GM18907 (cell line): Measurements from ENCODE around the gene TSC2.
"Not testable (repeated sequence)": the region's sequence is repeated elsewhere in the genome, so short reads cannot be mapped to it uniquely, and the experiment has no call there.

ENCODE experiments used
- ATAC-seq: cut with Tn5 transposase; IDR thresholded peaks from one replicate; pipeline ENCODE4 v1.9.1; 2021; ENCODE audit warnings: mild to moderate bottlenecking, moderate library complexity; ENCODE audit not compliant: unreplicated experiment

TSC2 gene

DNA sequence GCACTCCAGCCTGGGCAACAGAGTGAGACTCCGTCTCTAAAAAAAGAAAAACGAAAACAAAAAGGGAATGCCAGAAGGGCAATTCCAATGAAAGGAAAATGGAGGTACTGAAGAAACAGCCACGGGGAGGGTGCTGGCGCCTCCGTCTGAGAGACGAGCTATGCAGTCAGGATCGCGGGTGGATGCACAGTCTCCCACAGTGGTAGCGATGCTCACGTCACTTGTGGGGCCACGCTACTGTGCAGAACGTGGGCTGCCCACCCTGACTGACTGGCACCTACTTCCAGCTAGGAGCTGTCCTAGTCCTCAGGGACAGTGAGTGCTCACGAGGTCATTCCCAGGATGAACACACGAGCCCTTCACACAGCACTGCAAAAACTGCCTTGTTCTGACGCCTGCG is 53.8 kb downstream of the TSC2 start:
- ATAC-seq: not testable (repeated sequence)

- no peak for ATAC-seq
These were observed 54.7 kb downstream of the TSC2 start for GRCh38 chr16:2102471-2102870.

GRCh38 chr16:2104464-2104863 is 56.7 kb downstream of the TSC2 start:
- not testable (repeated sequence) for ATAC-seq

DNA sequence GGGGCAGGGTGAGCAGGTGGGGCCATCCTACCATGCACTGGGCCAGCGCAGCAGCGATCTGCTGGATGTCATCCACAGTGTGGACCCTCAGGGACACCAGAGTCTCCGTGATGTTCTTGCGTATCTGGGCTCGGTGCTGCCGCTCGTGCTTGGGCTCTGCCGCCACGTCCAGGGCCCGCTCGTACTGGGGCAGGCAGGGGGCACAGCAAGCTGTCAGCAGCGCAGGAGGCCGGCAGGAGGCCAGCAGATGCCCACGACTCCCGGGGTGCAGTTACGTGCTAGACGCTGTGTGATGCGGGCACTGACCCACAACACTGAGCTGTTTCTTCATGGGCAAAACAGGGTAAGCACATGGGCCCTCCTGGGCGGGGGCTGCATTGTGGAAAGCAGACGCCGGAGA is 57.5 kb downstream of the TSC2 start:
- not testable (repeated sequence) for ATAC-seq

DNA sequence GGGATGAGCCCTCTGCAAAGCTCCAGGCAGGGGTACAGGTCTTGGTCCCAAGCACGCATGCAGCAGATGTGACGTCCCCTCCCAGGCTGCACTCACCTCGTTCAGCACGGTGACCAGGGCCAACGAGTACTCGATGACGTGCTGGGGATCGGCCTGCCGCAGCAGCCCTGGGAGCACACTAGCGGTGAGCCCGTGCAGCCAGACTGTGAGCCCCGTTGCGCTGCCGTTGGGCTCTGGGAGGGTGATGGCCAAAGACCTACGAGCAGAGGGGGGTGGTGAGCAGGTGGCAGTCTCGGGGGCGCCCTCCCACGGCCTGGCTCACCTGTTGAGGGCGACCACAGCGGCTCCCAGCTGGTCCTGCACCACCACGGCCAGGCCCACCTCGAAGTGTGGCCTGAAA is 58.0 kb downstream of the TSC2 start:
- ATAC-seq: not testable (repeated sequence)

DNA sequence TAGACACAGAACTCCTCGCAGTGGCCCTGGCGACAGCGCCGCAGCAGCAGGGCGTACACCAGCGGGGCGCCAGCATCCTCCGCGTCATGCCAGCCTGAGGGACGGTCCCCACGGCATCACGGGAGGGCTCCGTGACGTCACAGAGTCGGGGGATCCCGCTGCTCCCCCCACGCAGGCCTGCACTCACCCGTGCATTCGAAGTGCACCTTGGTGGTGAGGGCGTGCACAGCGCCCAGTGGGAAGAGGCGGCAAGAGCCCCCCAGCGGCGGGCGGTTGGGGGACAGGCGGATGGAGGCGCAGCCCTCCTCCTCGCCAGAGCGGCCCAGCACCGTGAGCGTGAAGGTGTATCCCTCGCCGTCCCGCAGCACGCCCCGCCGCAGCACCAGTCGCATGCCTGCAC is 58.4 kb downstream of the TSC2 start:
- not testable (repeated sequence) for ATAC-seq

- ATAC-seq: not testable (repeated sequence)
These were observed 59.5 kb downstream of the TSC2 start for GRCh38 chr16:2107121-2107790.

- not testable (repeated sequence) for ATAC-seq
These were observed 60.0 kb downstream of the TSC2 start for GRCh38 chr16:2107791-2108125.

GRCh38 chr16:2108446-2109270 is 60.9 kb downstream of the TSC2 start:
- ATAC-seq: not testable (repeated sequence)

DNA sequence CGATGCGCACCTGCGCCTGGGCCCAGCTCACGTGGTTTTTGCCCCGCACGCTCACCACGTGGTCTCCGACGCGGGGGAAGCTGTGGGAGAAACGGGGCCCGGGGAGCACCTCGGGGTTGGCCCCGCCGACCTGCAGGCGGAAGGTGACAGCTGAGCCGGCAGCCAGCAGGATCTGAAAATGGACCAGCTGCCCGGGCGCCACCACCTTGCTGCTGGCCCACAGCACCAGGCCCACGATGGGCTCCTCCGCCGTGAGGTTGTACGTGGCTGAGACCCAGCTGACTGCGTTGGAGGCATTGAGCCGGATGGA is 61.4 kb downstream of the TSC2 start:
- ATAC-seq: not testable (repeated sequence)

DNA sequence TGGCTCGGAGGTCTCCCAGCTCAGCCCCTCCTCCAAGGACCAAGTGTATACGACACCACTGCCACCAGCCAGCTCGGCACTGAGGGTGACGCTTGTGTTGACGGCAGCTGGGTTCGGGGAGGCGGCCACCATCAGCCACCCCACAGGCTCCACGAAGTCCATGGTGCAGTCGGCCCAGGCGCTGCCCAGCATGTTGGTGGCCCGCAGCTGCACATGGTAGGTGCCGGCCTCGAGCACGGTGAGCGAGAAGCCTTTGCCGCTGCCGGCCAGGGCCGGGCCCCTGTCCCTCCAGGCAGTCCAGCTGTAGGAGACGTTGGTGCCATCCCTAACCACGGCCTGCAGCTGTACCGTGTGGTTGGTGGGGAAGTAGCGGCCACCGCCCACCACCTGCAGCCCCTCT is 62.1 kb downstream of the TSC2 start:
- ATAC-seq: not testable (repeated sequence)

GRCh38 chr16:2110332-2111008 is 62.7 kb downstream of the TSC2 start:
- not testable (repeated sequence) for ATAC-seq

DNA sequence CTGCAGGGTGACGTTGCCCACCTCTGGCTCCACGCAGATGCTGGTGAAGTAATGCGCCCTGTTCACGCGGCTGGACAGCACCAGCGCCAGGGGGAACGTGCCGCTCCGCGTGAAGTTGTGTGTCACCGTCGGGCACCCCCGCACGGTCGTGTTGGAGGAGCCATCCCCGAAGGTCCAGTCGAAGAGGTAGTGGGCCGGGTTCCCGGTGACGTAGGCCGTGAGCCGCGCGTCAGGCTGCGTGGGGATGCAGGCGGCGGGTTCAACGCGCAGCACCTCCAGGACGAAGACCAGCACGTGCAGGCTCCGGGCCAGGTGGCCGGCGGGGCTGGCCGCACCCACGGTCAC is 63.2 kb downstream of the TSC2 start:
- ATAC-seq: not testable (repeated sequence)

- ATAC-seq: not testable (repeated sequence)
These were observed 63.9 kb downstream of the TSC2 start for GRCh38 chr16:2111412-2112335.

- not testable (repeated sequence) for ATAC-seq
These were observed 64.8 kb downstream of the TSC2 start for GRCh38 chr16:2112539-2113106.

DNA sequence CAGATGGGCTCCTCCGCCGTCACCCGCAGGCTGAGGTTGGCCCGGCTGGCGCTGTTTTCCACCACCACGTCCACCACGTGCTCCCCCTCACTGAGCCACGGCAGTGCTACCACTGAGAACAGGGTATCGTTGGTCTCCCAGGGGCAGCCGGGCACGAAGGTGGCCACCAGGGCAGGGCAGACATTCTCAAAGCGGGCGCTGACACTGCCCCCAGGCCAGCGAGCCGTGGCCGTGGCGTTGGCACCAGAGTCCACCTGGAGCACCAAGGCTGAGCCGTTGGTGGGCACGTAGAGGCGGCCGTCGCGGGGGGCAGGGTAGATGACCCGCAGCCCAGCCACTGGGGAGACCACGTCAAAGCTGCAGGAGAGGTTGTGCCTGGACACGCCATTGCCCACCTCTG is 66.4 kb downstream of the TSC2 start:
- not testable (repeated sequence) for ATAC-seq

- ATAC-seq: not testable (repeated sequence)
These were observed 67.3 kb downstream of the TSC2 start for GRCh38 chr16:2114885-2115590.

DNA sequence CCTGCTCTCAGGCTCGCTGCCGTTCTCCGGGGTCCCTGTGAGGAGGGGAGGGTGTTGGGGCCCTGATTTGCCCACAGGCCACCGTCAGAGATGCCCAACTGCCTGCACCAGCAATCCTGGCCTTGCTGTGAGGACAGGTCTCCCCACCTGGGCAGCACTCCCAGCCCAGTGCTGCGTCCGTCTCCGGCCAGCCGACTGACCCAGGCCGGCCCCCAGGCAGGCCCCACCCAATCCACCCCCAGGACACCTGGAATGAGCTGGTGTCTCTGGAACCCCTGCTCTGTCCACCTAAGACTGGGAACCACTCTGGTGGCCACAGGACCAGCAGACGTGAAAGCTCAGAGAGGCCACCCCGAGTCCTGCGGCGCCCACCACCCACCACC is 67.8 kb downstream of the TSC2 start:
- ATAC-seq: no peak

DNA sequence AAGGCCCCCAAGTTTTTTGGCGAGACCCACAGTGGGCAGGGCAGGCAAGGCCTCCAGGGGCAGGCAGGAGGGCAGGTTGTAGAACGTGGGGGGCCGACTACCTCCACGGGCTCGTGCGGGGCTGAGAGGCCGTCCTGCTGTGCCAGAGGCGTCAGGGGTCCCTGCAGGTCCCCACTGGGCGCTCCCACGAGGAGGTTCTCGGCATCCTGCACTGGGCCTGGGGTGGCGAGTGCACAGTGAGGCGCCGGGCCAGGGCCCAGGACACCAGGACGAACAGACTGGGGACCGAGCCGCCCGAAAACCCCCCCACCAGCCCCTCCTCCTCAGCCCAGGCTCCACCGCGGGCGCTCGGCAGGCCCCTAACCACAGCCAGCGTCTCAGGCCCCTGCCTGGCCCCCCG is 68.6 kb downstream of the TSC2 start:
- ATAC-seq: not testable (repeated sequence)

DNA sequence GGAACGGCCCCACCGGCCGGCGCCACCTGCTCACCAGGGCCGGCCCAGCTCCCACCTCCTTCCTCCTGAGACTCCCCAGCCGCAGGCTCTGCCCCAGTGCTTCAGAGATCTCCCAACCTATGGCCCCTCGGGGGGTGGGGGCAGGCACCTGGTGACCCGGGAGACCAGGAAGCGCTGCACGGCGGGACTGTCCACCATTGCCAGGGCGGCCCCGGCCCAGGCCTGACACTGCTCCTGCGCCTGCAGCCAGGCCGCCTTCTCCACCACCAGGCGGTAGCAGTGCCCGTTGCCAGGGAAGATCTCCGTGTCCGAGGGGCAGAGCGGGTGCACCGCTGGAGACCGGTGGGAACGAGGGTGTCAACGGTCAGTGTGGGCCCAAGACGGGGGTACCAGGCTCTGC is 69.6 kb downstream of the TSC2 start:
- ATAC-seq: not testable (repeated sequence)
